Thyroid gland (tissue), 4 donors: ENCODE measurements around the gene ZFAND3. TPM values are rescaled to one million over a fixed set of nuclear protein-coding genes. Genes with fewer than 3 reads are reported as not detected.

Experiments used
- DNase-seq, 2 donors: peaks; one replicate each; pipeline ENCODE4 v3.0.0-alpha.2; 2019
- H3K27ac ChIP-seq, 3 donors: fragments of 200-600 bp; sonication (generic); 1 replicate in 2 of 3; 2 replicates in 1 of 3; pipeline ENCODE4 v1.5.1; 2016 to 2019; ENCODE audit warnings: mild to moderate bottlenecking in 1 of 3, moderate library complexity in 1 of 3
- H3K27me3 ChIP-seq: fragments of 200-600 bp; sonication (generic); one replicate; pipeline ENCODE4 v1.5.1; 2019
- H3K36me3 ChIP-seq, 2 donors: fragments of 200-600 bp; sonication (generic); one replicate each; pipeline ENCODE4 v1.5.1; 2016 to 2019
- H3K4me1 ChIP-seq, 2 donors: fragments of 200-600 bp; sonication (generic); one replicate each; pipeline ENCODE4 v1.5.1; 2017 to 2019
- H3K4me3 ChIP-seq, 3 donors: fragments of 200-600 bp; sonication (generic); replicated peaks in 1 of 3; 1 replicate in 2 of 3; 2 replicates in 1 of 3; pipeline ENCODE4 v1.5.1; 2016; ENCODE audit warnings: mild to moderate bottlenecking in 1 of 3
- H3K9me3 ChIP-seq: fragments of 200-600 bp; sonication (generic); one replicate; pipeline ENCODE4 v1.5.1; 2017
- POLR2A ChIP-seq, 2 donors: fragments of 450-650 bp; IDR thresholded peaks; one replicate each; pipeline ENCODE4 v1.6.1; 2017; ENCODE audit warnings: antibody characterized with exemption in 2 of 2, mild to moderate bottlenecking in 2 of 2, moderate library complexity in 1 of 2
- WGBS, 2 donors: methylation state at CpG; one replicate each; pipeline ENCODE4 v1.1.5; 2017; 5-methylcytosine and 5-hydroxymethylcytosine counted together
- intact Hi-C: fragments of 100-400 bp; cut with DNase I; formaldehyde crosslinking; loops from one replicate; pipeline ENCODE4 v1.15.1; 2023
- total RNA-seq, 4 donors: library from RNA; depleted of rRNA; stranded (reverse); fragments of >200 nt; gene quantifications; one replicate each; pipeline ENCODE4 v1.2.3, GENCODE V29; 2016
- TF ChIP-seq, protein P1 (sequence below), 6 experiments: fragments of 200-600 bp in 3 of 6; fragments of 450-650 bp in 3 of 6; sonication (generic) in 3 of 6; IDR thresholded peaks; one replicate each; pipeline ENCODE4 v1.5.1; 2016 to 2019; ENCODE audit warnings: antibody characterized with exemption in 6 of 6, mild to moderate bottlenecking in 2 of 6, inconsistent platforms in 1 of 6, moderate library complexity in 1 of 6

The ZFAND3 gene
- total RNA-seq, 4 donors from 2014 or later, result 41.3 to 57.7 (median 55.9) TPM

- intact Hi-C loops, result no loop called here
- no peak overlapping the region for H3K4me3 ChIP-seq
- TF ChIP-seq POLR2A (IDR thresholded peaks at IDR 0.05), result no peak
- TF ChIP-seq, protein P1, sequence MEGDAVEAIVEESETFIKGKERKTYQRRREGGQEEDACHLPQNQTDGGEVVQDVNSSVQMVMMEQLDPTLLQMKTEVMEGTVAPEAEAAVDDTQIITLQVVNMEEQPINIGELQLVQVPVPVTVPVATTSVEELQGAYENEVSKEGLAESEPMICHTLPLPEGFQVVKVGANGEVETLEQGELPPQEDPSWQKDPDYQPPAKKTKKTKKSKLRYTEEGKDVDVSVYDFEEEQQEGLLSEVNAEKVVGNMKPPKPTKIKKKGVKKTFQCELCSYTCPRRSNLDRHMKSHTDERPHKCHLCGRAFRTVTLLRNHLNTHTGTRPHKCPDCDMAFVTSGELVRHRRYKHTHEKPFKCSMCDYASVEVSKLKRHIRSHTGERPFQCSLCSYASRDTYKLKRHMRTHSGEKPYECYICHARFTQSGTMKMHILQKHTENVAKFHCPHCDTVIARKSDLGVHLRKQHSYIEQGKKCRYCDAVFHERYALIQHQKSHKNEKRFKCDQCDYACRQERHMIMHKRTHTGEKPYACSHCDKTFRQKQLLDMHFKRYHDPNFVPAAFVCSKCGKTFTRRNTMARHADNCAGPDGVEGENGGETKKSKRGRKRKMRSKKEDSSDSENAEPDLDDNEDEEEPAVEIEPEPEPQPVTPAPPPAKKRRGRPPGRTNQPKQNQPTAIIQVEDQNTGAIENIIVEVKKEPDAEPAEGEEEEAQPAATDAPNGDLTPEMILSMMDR (IDR thresholded peaks at IDR 0.05), result no peak
- no peak overlapping the region for H3K27ac ChIP-seq
- 92 to 93% methylated on average over 4 of the region's 4 CpGs for WGBS, 2 donors
- peaks cover 12 to 15% of the 10 kb centered on the region in 2 donors for H3K4me1 ChIP-seq
- no peaks in the 10 kb centered on the region for H3K36me3 ChIP-seq
- no peaks in the 10 kb centered on the region for H3K9me3 ChIP-seq
- H3K27me3 ChIP-seq, result no peaks in the 10 kb centered on the region
- DNase-seq, result no peak
Observed at GRCh38 chr6:37906121-37906520, 86.6 kb downstream of the ZFAND3 start.

- Histone ChIP-seq H3K27ac (no peak overlapping the region), H3K9me3 (no peaks in the 10 kb centered on the region), H3K27me3 (no peaks in the 10 kb centered on the region), H3K4me3 (no peak overlapping the region), H3K4me1 (peaks cover 3% of the 10 kb centered on the region in 2 donors), H3K36me3 (no peaks in the 10 kb centered on the region)
- TF ChIP-seq, protein P1 (IDR thresholded peaks at IDR 0.05), result no peak
- no peak for TF ChIP-seq POLR2A (IDR thresholded peaks at IDR 0.05)
- intact Hi-C loops, result no loop called here
- 95 to 97% methylated on average over 3 of the region's 3 CpGs for WGBS, 2 donors
- no peak for DNase-seq
Observed at GRCh38 chr6:37910998-37911397, 91.5 kb downstream of the ZFAND3 start.

- no peaks in the 10 kb centered on the region for H3K27me3 ChIP-seq
- H3K4me1 ChIP-seq, result peaks cover 3% of the 10 kb centered on the region in 2 donors
- H3K9me3 ChIP-seq, result no peaks in the 10 kb centered on the region
- TF ChIP-seq, protein P1 (IDR thresholded peaks at IDR 0.05), result no peak
- TF ChIP-seq POLR2A (IDR thresholded peaks at IDR 0.05), result no peak
- 95 to 100% methylated on average over 1 of the region's 1 CpG for WGBS, 2 donors
- no peak overlapping the region for H3K4me3 ChIP-seq
- intact Hi-C loops, result no loop called here
- no peak overlapping the region for H3K27ac ChIP-seq
- no peak for DNase-seq
- no peaks in the 10 kb centered on the region for H3K36me3 ChIP-seq
Observed at GRCh38 chr6:37913210-37913609, 93.7 kb downstream of the ZFAND3 start.

- 85 to 95% methylated on average over 3 of the region's 3 CpGs for WGBS, 2 donors
- Histone ChIP-seq H3K27ac (no peak overlapping the region), H3K4me3 (no peak overlapping the region), H3K4me1 (peaks cover 2 to 3% of the 10 kb centered on the region in 2 donors), H3K9me3 (no peaks in the 10 kb centered on the region), H3K36me3 (no peaks in the 10 kb centered on the region), H3K27me3 (no peaks in the 10 kb centered on the region)
- intact Hi-C loops, result no loop called here
- TF ChIP-seq, protein P1 (IDR thresholded peaks at IDR 0.05), result no peak
- no peak for TF ChIP-seq POLR2A (IDR thresholded peaks at IDR 0.05)
- no peak for DNase-seq
Observed at GRCh38 chr6:37915463-37915862, 95.9 kb downstream of the ZFAND3 start.

GRCh38 chr6:37916149-37916548, 96.6 kb downstream of the ZFAND3 start:
- Histone ChIP-seq H3K9me3 (no peaks in the 10 kb centered on the region), H3K27me3 (no peaks in the 10 kb centered on the region), H3K36me3 (no peaks in the 10 kb centered on the region), H3K27ac (no peak overlapping the region), H3K4me3 (no peak overlapping the region), H3K4me1 (peaks cover 3 to 9% of the 10 kb centered on the region in 2 donors)
- intact Hi-C loops, result no loop called here
- TF ChIP-seq, protein P1 (IDR thresholded peaks at IDR 0.05), result no peak
- TF ChIP-seq POLR2A (IDR thresholded peaks at IDR 0.05), result no peak
- 88 to 92% methylated on average over 8 of the region's 8 CpGs for WGBS, 2 donors
- no peak for DNase-seq
